Caco-2 (cell line): ENCODE data around the gene FARP1. TPM values are rescaled to one million over a fixed set of nuclear protein-coding genes. Genes with fewer than 3 reads are reported as not detected.

ENCODE experiments used
- BruUV-seq: library from RNA; stranded (reverse); fragments of 400-500 nt; replicated peaks from 2 replicates; lab custom pipeline; 2021; lab: Mats Ljungman, UMichigan
- CTCF ChIA-PET: fragments of 300-600 bp; sonication (Branson Sonifier 250); formaldehyde crosslinking; loops from one replicate; lab custom pipeline; 2022; ENCODE audit warnings: antibody characterized with exemption; lab: Charles Lee
- POLR2A ChIA-PET: fragments of 300-600 bp; sonication (Branson Sonifier 250); formaldehyde crosslinking; loops from one replicate; lab custom pipeline; 2022; ENCODE audit warnings: antibody characterized with exemption; lab: Charles Lee
- DNase-seq, 2 experiments: peaks; one replicate each; pipeline versions ENCODE4 v3.0.0 to v3.0.0-alpha.2; 2020 to 2022
- H3K27me3 ChIP-seq: replicated peaks from 2 replicates; pipeline ENCODE4 v1.6.0; 2011; ENCODE audit warnings: low read length; ENCODE audit not compliant: control insufficient read depth, insufficient read depth
- H3K36me3 ChIP-seq: 2 replicates; pipeline ENCODE4 v1.5.1; 2011; ENCODE audit warnings: low read length; ENCODE audit not compliant: control insufficient read depth, insufficient read depth
- H3K4me1 ChIP-seq: fragments of 250-450 bp; sonication (Bioruptor Pico); 2 replicates; pipeline ENCODE4 v1.5.1; 2020; ENCODE audit warnings: mild to moderate bottlenecking
- H3K4me3 ChIP-seq: 2 replicates; pipeline ENCODE4 v1.5.1; 2011; ENCODE audit warnings: low read depth, mild to moderate bottlenecking, control low read depth, low read length
- H3K9me3 ChIP-seq: fragments of 250-450 bp; sonication (Bioruptor Pico); 2 replicates; pipeline ENCODE4 v1.5.1; 2020; ENCODE audit warnings: mild to moderate bottlenecking, moderate library complexity
- H3K27ac Mint-ChIP-seq: one replicate; pipeline ENCODE4 v1.8.0; 2022; ENCODE audit warnings: mixed read lengths; ENCODE audit not compliant: unreplicated experiment
- H3K27me3 Mint-ChIP-seq: one replicate; pipeline ENCODE4 v1.8.0; 2022; ENCODE audit warnings: mixed read lengths; ENCODE audit not compliant: insufficient read depth, unreplicated experiment
- H3K36me3 Mint-ChIP-seq: one replicate; pipeline ENCODE4 v1.8.0; 2022; ENCODE audit warnings: mild to moderate bottlenecking, mixed read lengths; ENCODE audit not compliant: insufficient read depth, unreplicated experiment
- H3K4me1 Mint-ChIP-seq: one replicate; pipeline ENCODE4 v1.8.0; 2022; ENCODE audit warnings: low read depth, mixed read lengths; ENCODE audit not compliant: unreplicated experiment
- H3K4me3 Mint-ChIP-seq: one replicate; pipeline ENCODE4 v1.8.0; 2022; ENCODE audit warnings: mild to moderate bottlenecking, moderate library complexity, mixed read lengths; ENCODE audit not compliant: unreplicated experiment
- H3K9me3 Mint-ChIP-seq: one replicate; pipeline ENCODE4 v1.8.0; 2022; ENCODE audit warnings: mixed read lengths; ENCODE audit not compliant: unreplicated experiment
- CTCF ChIP-seq, 2 experiments: fragments of 200-600 bp in 1 of 2; IDR thresholded peaks; 1 replicate in 1 of 2; 2 replicates in 1 of 2; pipeline versions ENCODE4 v1.5.1 to v1.8.0; 2011 to 2022; ENCODE audit warnings: antibody characterized with exemption in 1 of 2, control low read depth in 1 of 2, inconsistent platforms in 1 of 2, low read depth in 1 of 2, low read length in 1 of 2, mild to moderate bottlenecking in 1 of 2, moderate library complexity in 1 of 2; ENCODE audit not compliant: insufficient read depth in 1 of 2, severe bottlenecking in 1 of 2, unreplicated experiment in 1 of 2
- intact Hi-C: fragments of 100-400 bp; cut with micrococcal nuclease; formaldehyde crosslinking; loops from one replicate; pipeline ENCODE4 v1.10.0; 2022; ENCODE audit not compliant: unreplicated experiment
- total RNA-seq: library from RNA; stranded (reverse); gene quantifications from 2 replicates; pipeline ENCODE4 v1.2.3, GENCODE V29; 2022

FARP1 gene
- total RNA-seq, 1 experiment from 2014 or later: 189 TPM

DNA sequence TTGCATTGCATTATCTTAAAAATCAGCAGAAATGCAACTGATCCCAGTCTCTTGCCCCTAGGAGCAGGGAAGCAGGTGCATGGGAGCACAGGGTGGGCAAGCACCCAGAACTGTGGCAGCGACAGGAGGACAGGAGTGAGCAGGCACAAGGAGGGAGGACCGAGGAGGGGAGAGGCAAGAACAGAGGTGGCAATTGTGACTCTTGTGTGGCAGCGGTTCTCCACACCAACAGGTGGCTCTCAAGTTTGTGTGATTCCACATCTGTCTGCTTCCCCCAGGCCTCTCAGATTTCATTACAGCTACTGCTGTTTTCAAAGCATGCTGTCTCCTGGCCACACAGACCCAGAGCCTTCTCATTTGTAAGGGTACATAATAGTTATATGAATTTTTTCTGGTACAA lies 325.5 kb downstream of the FARP1 start:
- Mint-ChIP-seq H3K9me3 (peaks cover 8% of the 10 kb centered on the region), H3K4me1 (peaks cover 10% of the 10 kb centered on the region), H3K36me3 (peaks cover 84% of the 10 kb centered on the region), H3K4me3 (no peak overlapping the region), H3K27me3 (no peaks in the 10 kb centered on the region), H3K27ac (no peak overlapping the region)
- TF ChIP-seq CTCF (IDR thresholded peaks at IDR 0.05; ENCODE audit: insufficient read depth in 1 of 2, low read depth in 1 of 2, low read length in 1 of 2, severe bottlenecking in 1 of 2, unreplicated experiment in 1 of 2): peak in 1 of 2 experiments; percentile 20
- Histone ChIP-seq H3K36me3 (peaks cover 2% of the 10 kb centered on the region), H3K4me3 (no peak overlapping the region), H3K9me3 (no peaks in the 10 kb centered on the region), H3K27me3 (no peaks in the 10 kb centered on the region), H3K4me1 (no peaks in the 10 kb centered on the region)
- intact Hi-C loops: loop anchor here (5.0 kb wide), 1 partner anchor 374 kb away; no protein-coding TSS in a partner anchor
- ChIA-PET CTCF (interaction anchor here (1.0 kb wide), 2 partner anchors 185 to 205 kb away, joined by 5 read pairs; no protein-coding TSS in a partner anchor), POLR2A (interaction anchor here (0.5 to 0.6 kb wide), 2 partner anchors 11 to 185 kb away, joined by 3 to 4 read pairs; no protein-coding TSS in a partner anchor)
- DNase-seq: no peak
- no TSS peak for BruUV-seq

DNA sequence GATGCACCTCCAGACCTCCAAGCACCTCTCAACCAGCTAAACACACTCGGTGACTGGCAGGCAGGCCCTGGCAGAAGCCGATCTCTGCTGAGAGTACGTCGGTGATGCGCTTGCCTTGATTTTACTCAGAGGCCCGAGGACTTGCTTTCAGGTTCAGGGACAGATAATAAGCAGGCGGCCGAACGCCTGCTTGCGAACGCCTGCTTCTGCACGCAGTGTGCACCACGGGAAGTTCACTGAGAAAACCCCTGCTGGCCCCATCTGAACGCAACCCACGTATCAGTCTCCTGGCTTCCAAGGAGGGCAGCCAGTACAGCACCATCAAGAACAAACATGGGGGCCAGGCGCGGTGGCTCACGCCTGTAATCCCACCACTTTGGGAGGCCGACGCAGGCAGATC lies 326.0 kb downstream of the FARP1 start:
- no peak for DNase-seq
- peaks cover 84% of the 10 kb centered on the region for H3K36me3 Mint-ChIP-seq
- no peaks in the 10 kb centered on the region for H3K27me3 Mint-ChIP-seq
- H3K4me1 Mint-ChIP-seq: peaks cover 10% of the 10 kb centered on the region
- H3K36me3 ChIP-seq: peaks cover 2% of the 10 kb centered on the region
- no peak overlapping the region for H3K4me3 Mint-ChIP-seq
- H3K9me3 ChIP-seq: no peaks in the 10 kb centered on the region
- no peak overlapping the region for H3K27ac Mint-ChIP-seq
- POLR2A ChIA-PET: no interaction called here
- no peaks in the 10 kb centered on the region for H3K27me3 ChIP-seq
- intact Hi-C loops: loop anchor here (5.0 kb wide), 1 partner anchor 373 kb away; no protein-coding TSS in a partner anchor
- BruUV-seq: no TSS peak
- peaks cover 11% of the 10 kb centered on the region for H3K9me3 Mint-ChIP-seq
- H3K4me3 ChIP-seq: no peak overlapping the region
- CTCF ChIA-PET: interaction anchor here (1.0 kb wide), 2 partner anchors 184 to 204 kb away, joined by 5 read pairs; no protein-coding TSS in a partner anchor
- H3K4me1 ChIP-seq: no peaks in the 10 kb centered on the region
- TF ChIP-seq CTCF (IDR thresholded peaks at IDR 0.05; ENCODE audit: insufficient read depth in 1 of 2, low read depth in 1 of 2, low read length in 1 of 2, severe bottlenecking in 1 of 2, unreplicated experiment in 1 of 2): no peak

DNA sequence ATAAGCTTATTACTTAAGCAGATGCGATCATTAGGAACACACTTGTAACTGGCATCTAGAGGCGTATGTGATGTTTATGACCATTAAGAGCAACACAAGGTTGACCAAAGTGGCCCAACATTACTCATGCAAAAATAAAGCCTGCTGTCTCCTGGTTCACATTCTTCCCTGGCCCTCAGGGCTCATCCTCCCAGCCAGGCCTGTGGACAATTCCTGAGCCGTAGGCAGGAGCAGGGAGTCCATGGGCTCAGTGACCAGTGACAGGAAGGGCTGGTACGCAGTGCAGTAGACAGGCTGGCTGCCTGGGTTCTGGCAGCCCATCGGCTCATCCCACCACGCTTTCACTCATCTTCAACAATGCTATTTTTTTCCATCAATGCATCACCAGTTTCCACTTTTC lies 328.0 kb downstream of the FARP1 start:
- no TSS peak for BruUV-seq
- H3K36me3 ChIP-seq: peaks cover 5% of the 10 kb centered on the region
- H3K4me1 ChIP-seq: no peaks in the 10 kb centered on the region
- Mint-ChIP-seq H3K27ac (no peak overlapping the region), H3K4me3 (no peak overlapping the region), H3K4me1 (peaks cover 17% of the 10 kb centered on the region), H3K36me3 (peaks cover 85% of the 10 kb centered on the region), H3K27me3 (no peaks in the 10 kb centered on the region), H3K9me3 (peaks cover 11% of the 10 kb centered on the region)
- ChIA-PET CTCF (no interaction called here), POLR2A (no interaction called here)
- no peaks in the 10 kb centered on the region for H3K27me3 ChIP-seq
- TF ChIP-seq CTCF (IDR thresholded peaks at IDR 0.05; ENCODE audit: insufficient read depth in 1 of 2, low read depth in 1 of 2, low read length in 1 of 2, severe bottlenecking in 1 of 2, unreplicated experiment in 1 of 2): no peak
- H3K9me3 ChIP-seq: no peaks in the 10 kb centered on the region
- H3K4me3 ChIP-seq: no peak overlapping the region
- no peak for DNase-seq
- intact Hi-C loops: no loop called here
